HG03066 (cell line): Measurements from ENCODE around the gene ITM2C.

Source experiments
- ATAC-seq: cut with Tn5 transposase; IDR thresholded peaks from one replicate; pipeline ENCODE4 v1.9.1; 2021; ENCODE audit warnings: low read depth; ENCODE audit not compliant: unreplicated experiment

The ITM2C gene

DNA sequence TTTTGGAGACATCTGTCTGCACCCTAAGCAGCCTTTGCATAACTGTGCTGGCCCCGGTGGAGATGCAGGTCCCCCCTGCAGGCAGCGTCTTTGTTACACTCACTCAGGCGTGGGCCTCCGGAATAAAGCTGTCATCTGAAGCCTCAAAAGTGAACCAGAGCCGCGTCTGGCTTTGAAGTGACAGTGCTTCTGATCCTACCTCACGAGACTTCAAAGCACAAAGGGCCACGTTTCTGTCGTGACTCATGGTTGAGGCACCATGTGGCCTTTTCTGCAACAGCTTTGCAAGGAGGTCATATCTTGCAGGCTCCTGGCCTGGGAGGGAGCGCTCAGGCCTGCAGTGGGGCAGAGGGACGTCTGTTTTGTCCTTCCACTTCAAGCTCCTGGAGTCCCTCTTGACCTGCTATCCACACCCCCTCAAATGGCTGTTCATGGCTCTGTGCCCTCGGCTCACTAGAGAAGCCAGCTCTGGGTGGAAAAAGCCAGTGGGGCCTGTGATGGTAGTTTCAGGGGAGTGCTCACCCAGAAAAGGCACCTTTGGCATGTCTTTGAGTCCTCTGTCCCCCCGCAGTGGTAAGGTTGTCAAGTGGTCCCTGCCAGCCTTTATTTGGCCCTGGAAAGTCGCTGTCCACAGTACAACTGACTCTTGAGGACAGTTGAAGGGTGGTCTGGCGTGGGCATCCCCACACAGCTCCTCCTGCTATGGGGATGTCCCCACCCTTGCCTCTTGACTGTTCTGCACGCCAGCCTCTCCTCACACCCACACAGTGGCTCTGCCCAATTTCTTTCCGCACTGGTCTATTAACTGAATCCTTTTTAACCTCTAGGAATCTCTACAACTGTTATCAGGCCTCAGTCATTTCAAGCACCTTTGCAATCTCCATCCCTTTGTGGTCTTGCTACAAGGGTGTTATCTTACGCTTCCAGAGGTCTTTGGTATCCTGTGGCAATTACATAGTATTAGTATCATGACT lies 41.0 kb downstream of the ITM2C start:
- ATAC-seq, result no peak

DNA sequence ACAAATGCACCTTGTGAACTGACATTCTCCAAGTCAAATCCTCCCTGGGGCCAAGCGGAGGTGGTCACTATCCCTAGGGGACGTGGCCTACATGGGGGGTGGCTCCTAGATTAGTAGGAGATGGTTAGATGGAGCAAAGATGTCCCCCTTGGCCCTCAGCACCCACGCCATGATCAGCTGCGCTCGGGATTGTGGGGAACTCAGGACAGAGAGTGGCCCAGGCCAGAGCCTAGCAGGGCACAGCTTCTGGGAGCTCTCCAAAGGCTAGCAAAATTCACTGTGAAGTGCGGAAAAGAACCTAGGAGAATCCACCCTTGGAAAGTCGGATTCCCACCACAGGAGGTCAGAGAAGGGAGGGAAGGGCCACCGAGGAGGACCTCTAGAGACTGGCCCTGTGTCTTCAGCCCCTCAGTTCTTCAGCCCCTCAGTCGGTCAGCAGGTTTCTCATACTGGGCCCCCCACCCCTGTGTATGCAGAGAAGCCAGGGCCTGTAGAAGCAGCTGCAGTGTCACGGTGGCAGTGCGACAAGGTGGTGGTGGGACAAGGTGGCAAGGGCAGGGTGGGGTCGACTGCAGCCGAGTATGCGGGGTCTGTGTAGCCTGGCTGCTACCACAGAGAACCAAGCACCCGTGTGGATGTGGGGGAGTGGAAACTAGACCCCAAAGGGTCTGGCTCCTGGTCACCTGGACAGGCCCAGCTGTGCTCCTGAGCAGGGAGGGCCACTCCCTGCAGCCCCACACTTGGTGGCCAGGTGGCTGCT lies 41.9 kb downstream of the ITM2C start:
- ATAC-seq, result no peak

DNA sequence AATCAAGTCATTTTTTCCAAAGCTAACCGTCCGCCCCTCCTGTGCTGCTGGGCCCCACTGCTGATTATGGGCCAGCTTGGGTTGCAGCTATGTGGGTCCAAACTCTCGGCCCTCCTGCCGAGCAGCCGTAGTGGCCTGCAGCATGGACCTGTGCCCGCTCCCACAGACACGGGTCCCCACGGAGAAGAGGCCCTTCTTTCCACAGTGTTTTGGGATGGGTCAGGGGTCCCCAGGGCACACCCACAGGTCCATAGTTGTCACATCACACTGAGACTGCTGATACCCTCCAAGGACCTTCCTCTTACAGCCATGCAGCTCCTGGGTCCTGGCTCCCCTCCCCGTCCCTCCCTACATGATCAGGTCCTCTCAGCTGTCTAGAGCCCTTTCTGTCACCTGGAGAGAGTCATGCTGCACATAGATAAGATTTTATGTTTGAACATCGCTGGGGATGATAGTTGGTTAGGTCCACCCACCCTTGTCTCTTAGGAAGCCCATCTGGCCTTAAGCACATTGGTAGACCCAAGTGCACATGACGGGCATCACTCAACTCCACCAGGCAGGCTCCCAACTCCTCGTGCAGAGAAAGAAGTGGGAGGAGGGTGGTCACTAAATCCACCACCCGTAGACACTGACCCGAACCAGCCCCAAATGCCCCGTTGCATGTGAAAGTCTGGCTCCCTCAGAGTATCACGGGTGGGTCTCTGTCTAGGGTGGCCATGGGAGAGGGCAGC lies 42.8 kb downstream of the ITM2C start:
- ATAC-seq, result no peak

DNA sequence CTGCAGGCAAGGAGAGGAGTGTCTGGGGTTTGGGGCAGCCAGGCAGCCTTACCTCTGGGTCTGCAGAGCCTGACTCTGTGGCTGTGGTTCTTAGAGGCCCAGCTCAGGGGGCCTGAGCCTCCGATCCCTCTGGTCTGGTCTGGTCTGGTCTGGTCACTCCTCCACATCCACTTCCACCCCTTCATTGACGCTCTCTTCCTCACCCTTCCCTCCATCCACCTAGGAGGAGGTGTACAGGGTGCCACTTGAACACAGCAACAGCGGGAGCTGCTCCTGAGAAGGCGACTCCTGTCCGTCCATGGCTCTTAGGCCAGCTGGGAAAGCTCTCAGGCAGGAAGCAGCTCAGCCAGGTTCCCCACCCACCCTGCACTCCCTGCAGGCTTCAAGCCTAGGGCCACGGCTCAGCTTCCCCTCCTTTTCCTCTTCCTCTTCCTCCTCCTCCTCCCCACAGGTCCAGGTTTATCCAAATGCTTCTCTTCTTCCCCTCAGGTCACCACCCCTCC lies 43.4 kb downstream of the ITM2C start:
- no peak for ATAC-seq

DNA sequence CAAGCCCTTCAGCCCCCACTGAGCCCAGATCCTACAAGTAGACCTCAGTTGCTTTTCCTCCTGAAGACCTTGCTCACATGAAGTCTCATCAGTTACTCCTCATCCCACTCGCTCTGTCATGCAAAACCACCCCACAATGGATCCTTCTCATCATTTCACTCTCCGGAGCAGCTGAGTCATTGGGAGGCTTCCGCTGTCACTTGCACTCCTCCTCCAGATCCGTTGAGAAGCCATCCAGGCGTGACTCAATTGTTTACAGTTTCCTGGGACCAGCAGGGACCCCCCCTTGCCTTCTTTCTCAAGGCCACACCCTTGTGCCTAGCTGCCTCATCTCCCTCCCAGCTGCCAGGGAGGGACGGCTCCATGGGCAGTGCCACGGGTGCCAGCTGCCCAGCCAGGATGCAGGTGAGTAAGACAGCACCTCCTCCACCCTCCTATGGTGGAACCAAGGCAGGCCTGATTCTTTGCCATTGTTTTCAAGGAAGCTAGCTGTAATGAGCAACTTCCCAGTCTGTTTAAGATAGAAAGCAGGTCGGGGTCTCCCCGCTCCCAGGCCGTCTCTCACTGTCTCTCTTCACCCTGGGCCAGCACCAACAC lies 44.0 kb downstream of the ITM2C start:
- ATAC-seq, result no peak

DNA sequence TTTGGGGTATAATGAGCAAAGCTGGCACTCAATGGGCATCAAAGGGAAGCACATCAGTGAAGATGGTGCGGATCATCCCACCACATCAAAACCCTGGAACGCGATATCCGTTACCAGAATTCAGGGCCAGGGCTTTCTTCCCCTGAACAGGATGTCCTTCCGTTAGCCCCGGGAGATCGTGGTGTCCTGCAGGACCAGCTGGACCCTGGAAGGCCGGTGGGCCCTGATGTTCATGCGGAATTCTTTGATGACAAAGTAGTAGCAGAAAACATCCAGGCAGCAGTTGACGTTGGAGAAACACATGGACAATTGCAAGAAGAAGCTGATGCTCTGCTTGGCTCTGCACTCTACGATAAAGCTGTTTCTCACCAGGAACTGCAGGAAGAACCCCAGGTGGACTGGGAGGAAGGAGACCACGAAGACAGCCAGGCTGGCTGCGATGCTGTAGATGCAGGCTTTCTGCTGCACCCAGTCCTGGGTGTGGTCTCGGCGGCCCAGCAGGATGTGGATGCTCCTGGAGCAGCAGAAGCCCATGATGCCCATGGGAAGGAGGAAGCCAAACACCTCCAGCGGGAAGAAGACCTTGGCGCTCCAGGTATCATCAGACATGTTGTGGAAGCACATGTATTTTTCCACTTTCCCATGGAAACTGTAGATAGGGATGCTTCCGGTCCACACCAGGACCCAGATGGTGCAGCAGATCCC lies 45.3 kb downstream of the ITM2C start:
- ATAC-seq, result no peak

DNA sequence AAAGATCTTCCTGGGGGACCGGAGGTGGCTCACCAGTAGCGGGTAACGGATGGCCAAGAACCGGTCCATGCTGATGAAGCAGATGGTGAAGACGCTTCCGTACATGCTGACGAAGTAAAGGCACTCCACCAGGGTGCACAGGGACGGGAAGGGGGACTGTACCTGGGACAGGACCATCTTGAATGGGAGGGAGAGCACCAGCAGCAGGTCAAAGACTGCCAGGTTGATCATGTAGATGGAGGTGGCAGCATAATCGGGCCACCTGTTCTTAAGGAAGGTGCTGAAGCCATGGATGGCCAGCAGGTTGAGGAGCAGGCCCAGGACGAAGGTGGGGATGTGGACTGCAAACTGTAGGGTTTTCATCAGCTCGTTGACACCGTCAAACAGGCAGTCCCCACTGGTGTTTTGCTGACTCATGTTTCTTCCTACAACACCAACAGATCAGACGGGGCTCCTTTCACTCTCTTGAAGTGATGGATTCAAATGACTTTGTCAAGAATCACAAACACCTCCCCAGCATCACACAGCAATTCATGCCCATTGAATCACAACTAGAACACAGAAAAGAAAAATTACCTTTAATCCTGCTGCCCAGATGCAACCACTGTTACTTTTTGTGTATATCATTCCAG lies 45.9 kb downstream of the ITM2C start:
- ATAC-seq, result no peak

DNA sequence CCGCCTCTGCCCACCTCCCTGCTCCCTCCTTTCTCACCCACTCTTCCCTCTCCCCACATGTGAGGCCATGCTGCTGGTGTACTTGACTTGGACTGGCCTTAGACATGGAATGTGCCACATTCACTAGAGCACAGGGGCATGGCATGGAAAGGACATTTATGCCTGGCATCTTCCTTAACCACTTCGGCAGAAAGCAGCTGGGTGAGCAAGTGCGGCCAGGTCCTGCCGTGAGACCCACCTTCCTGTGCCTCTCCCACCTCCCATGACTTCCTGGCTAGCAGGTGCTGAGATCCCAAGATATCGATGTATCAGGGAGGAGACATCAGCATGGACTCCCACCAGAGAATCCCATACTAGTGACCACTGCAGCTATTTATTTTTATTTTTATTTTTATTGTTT lies 47.3 kb downstream of the ITM2C start:
- ATAC-seq, result no peak

DNA sequence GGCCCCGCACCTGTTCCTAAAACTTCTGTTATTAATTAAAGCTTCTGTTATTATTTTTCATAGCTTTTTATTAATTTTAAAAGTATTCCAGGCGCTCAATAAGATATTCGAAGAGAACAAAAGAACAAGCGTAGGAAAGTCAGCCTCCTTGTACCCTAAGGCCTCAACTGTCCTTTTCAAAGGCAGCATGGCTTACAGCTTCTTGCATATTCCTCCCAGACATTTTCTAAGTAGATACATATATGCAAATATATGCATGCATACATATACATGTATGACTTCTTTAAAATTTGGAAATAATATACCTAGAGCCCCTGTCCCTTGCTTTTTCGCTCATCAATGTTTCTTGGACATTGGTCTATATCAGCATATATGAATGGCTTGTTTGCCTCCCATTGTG lies 48.0 kb downstream of the ITM2C start:
- ATAC-seq, result no peak

DNA sequence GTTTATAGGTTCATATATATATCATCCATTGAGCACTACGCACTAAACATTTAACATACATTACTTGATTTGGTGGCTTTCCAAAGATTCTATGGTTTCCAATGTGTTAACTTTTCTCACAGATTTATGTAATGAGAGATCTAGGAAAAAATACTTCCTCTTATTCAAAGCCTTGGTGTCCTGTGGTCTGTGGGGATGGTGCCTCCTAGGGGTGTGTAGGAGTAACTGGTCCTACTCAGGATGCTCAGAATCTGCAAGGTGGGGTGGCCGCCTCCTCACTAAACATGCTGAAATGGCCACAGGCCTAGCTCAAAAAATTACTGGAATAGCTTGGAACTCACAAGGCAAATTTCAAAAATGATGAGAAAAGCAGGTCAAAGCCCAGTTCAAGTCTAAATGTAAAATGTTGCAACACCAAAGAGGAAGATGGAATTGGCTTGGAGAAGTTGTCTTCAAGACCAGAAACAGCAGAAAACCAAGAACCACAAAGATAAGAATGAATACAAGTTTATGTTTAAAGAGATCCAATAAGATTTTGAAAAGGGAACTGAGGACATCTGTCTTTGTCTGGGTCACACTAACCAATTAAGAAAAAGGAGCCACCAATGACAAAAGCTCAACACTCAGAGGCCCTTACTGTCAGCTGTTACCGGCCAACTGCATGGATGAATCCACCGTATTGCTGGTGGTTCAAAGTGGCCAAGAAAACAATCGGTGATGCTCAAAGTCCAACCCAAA lies 48.8 kb downstream of the ITM2C start:
- ATAC-seq, result no peak

DNA sequence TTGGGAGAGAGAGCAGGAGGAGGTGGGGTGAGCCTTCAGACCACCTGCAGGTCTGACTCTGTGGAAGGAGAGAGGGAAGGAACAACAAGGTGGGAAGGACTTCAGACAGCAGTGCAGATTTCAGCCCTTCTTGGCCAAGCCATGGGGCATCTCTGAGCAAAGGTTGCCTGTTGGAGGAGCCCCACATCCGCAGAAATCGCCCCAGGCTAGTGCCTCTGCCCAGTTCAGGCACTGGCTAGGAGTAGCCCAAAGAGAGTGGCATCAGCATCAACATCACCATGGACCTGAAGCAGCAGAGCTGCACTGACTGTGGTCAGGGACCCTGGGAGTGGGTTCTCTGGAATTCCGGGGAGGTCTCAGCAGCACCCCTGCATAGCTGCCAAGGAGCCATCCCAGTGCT lies 50.1 kb downstream of the ITM2C start:
- ATAC-seq, result no peak

DNA sequence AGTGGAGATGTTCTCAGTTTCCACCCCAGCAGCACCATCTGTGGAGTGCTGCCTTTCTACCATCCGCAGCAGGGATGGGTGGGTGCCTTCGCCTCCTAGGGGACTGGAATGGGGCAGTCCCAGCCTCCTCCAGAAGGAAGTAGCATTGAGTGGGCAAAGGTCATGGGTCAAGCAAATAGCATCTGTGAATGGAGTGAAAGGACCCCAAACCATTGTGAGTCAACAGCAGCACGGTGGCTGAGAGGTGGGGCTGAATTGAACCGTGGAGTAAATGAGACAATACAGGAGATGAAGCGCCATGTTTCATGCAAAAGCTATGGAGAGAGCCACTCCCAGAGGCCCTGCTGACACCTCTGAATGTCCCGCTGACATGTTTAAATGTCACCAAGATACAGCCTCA lies 50.6 kb downstream of the ITM2C start:
- no peak for ATAC-seq

DNA sequence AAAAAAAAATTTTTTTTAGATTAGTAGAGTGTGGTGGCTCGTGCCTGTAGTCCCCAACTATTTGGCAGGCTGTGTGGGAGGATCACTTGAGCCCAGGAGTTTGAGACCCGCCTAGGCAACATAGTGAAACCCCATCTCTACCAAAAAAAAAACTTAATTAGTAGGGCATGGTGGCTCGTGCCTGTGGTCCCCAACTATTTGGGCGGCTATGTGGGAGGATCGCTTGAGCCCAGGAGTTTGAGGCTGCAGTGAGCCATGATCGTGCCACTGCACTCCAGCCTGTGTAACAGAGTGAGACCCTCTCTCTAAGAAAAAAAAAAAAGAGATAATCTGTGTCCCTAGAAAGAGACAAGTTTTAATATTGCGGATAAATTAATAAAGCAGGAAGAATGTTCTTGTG lies 51.5 kb downstream of the ITM2C start:
- ATAC-seq, result no peak

DNA sequence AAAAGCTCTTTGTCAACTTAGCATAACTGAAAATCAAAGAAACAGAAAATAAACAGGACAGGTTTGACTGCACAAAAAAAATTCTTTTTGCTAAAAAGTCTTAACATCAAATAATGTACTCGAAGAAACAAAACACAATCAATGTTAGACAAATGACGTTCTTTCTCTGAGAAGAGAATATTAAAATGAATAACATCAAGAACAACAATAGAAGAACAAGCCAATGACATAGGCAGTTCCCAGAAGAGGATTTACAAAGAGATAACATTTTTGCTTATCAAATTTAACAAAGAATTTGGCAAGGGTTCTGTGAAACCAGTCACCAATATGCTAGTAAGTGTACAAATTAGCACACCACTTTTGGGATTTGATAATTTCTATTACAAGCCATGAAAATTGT lies 54.5 kb downstream of the ITM2C start:
- ATAC-seq, result no peak

DNA sequence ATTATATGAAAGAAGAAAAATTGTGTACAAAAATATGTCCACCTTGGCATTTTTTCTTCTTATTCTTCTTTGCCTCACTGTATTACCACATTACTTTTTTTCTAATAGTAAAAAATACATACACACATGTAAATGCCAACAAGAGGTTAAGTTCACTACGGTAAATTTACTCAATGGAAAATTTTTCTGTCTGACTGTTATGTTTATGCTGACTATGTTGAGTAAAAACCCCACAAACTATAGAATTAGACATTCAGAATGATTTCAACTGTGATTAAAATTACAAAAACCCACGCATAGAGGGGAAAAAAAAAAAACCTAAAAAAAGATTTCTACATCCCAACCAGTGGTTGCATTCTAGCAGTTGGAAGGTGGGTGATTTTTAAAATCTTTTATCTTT lies 54.9 kb downstream of the ITM2C start:
- ATAC-seq, result no peak

DNA sequence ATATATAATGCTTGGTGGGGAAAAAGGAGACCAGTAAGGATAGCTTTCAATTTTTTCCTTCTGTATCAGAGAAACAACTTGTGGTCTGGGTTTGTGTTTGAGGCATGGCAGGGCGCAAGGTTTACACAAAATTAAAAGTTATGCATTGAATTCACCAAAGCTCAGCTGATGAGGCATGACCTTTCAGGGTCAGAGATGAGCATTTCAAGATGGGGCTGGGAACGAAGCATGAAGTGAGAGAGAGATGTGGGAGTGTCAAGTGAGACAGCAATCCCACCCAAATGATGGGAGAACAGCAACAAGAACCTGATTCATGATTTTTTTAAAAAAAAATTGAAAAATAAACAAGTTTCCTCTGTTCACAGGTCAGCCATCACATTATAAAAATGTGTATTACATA lies 55.4 kb downstream of the ITM2C start:
- ATAC-seq, result no peak

DNA sequence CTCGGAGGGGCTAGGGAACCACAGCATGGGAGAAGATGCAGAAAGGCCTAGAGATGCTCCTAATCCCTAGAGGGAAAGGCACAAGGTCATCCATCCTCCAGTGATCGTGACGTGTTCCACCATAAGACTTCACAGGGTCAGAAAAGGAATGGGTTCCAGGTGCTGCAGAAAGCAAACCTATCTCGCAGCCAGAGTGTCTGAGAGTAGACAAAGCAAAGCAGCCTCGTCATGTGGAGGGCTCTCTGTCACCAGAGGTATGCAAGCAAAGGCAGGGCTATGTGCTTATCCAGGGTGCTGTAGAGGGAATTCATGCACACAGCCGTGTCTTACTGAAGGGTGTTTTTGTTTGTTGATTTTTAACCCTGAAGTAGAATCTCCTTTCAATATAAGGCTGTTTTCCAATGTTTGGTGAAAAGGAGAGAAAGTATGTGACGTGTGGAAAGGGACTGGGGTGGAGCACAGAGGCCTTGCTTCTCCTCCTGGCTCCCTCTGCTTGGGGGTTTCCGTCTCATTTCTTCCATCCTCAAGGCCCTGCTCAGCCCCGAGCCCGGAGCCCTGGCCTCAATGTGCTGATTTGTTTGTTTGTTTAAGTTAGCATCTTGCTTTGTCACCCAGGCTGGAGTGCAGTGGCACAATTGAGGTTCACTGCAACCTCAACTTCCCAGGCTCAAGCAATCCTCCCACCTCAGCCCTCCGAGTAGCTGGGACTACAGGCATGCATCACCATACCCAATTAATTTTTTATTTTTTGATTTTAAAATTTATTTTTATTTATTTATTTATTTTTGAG lies 57.3 kb downstream of the ITM2C start:
- ATAC-seq, result no peak
